ENCODE results near the gene TSPAN3.

- no peak for TF ChIP-seq EZH2 (IDR thresholded peaks at IDR 0.05; ENCODE audit: borderline replicate concordance, insufficient read depth, low read depth, low read length, poor library complexity, severe bottlenecking)
- TF ChIP-seq, protein P1, sequence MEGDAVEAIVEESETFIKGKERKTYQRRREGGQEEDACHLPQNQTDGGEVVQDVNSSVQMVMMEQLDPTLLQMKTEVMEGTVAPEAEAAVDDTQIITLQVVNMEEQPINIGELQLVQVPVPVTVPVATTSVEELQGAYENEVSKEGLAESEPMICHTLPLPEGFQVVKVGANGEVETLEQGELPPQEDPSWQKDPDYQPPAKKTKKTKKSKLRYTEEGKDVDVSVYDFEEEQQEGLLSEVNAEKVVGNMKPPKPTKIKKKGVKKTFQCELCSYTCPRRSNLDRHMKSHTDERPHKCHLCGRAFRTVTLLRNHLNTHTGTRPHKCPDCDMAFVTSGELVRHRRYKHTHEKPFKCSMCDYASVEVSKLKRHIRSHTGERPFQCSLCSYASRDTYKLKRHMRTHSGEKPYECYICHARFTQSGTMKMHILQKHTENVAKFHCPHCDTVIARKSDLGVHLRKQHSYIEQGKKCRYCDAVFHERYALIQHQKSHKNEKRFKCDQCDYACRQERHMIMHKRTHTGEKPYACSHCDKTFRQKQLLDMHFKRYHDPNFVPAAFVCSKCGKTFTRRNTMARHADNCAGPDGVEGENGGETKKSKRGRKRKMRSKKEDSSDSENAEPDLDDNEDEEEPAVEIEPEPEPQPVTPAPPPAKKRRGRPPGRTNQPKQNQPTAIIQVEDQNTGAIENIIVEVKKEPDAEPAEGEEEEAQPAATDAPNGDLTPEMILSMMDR (IDR thresholded peaks at IDR 0.05) = no peak
Observed at GRCh38 chr15:77045985-77046384, 24.9 kb downstream of the TSPAN3 start.

Measured in B cell (primary cell).